OCI-LY1 (cell line): Measurements from ENCODE around the gene TRIO.

Source experiments
- H2AFZ ChIP-seq: fragments of 200-600 bp; sonication (generic), shearing (Covaris generic); 2 replicates; pipeline ENCODE4 v1.6.0; 2014; ENCODE audit warnings: antibody characterized with exemption, mild to moderate bottlenecking, low read length
- H3F3A ChIP-seq: fragments of 200-600 bp; sonication (generic), shearing (Covaris generic); 2 replicates; pipeline ENCODE4 v1.6.0; 2014; ENCODE audit warnings: mild to moderate bottlenecking, antibody characterized with exemption, low read length, moderate library complexity; ENCODE audit not compliant: insufficient read depth
- H3K27ac ChIP-seq: fragments of 200-600 bp; sonication (generic); 2 replicates; pipeline ENCODE4 v1.5.1; 2014; ENCODE audit warnings: low read length, mixed run types, mild to moderate bottlenecking, low read depth; ENCODE audit not compliant: poor library complexity, severe bottlenecking
- H3K27me3 ChIP-seq: fragments of 200-600 bp; sonication (generic); 2 replicates; pipeline ENCODE4 v1.6.0; 2014; ENCODE audit warnings: antibody characterized with exemption, mild to moderate bottlenecking, low read length, moderate library complexity; ENCODE audit not compliant: insufficient read depth
- H3K36me3 ChIP-seq: fragments of 200-600 bp; sonication (generic); 2 replicates; pipeline ENCODE4 v1.6.1; 2014; ENCODE audit warnings: mild to moderate bottlenecking, antibody characterized with exemption, low read length, moderate library complexity, mixed read lengths; ENCODE audit not compliant: insufficient read depth
- H3K4me1 ChIP-seq: fragments of 200-600 bp; sonication (generic); 2 replicates; pipeline ENCODE4 v1.5.1; 2014; ENCODE audit warnings: mild to moderate bottlenecking, low read length, moderate library complexity; ENCODE audit not compliant: insufficient read depth, severe bottlenecking
- H3K4me2 ChIP-seq: fragments of 200-600 bp; sonication (generic), shearing (Covaris generic); 2 replicates; pipeline ENCODE4 v1.6.1; 2014; ENCODE audit warnings: low read length
- H3K4me3 ChIP-seq: fragments of 200-600 bp; sonication (generic); 2 replicates; pipeline ENCODE4 v1.5.1; 2014; ENCODE audit warnings: low read length, low read depth, mild to moderate bottlenecking, mixed read lengths; ENCODE audit not compliant: poor library complexity, severe bottlenecking
- H3K79me2 ChIP-seq: fragments of 200-600 bp; shearing (Covaris generic); 2 replicates; pipeline ENCODE4 v1.6.1; 2016; ENCODE audit warnings: mixed run types, low read length, mixed read lengths; ENCODE audit not compliant: insufficient read depth
- H3K9ac ChIP-seq: fragments of 200-600 bp; sonication (generic), shearing (Covaris generic); 2 replicates; pipeline ENCODE4 v1.6.1; 2014; ENCODE audit warnings: mild to moderate bottlenecking, low read length, mixed read lengths
- H3K9me2 ChIP-seq: fragments of 200-600 bp; sonication (generic), shearing (Covaris generic); 2 replicates; pipeline ENCODE4 v1.6.1; 2014; ENCODE audit warnings: low read depth, mild to moderate bottlenecking, low read length, mixed read lengths
- H3K9me3 ChIP-seq: fragments of 200-600 bp; shearing (Covaris generic); 2 replicates; pipeline ENCODE4 v1.6.1; 2014; ENCODE audit warnings: low read length, mixed read lengths
- H4K20me1 ChIP-seq: fragments of 200-600 bp; sonication (generic), shearing (Covaris generic); 2 replicates; pipeline ENCODE4 v1.6.0; 2016; ENCODE audit warnings: mild to moderate bottlenecking, low read length; ENCODE audit not compliant: insufficient read depth
- CTCF ChIP-seq: fragments of 200-600 bp; sonication (generic), shearing (Covaris generic); IDR thresholded peaks from 2 replicates; pipeline ENCODE4 v1.5.1; 2017; ENCODE audit warnings: mild to moderate bottlenecking, antibody characterized with exemption, low read length, moderate library complexity, mixed read lengths
- EZH2 ChIP-seq: fragments of 200-600 bp; sonication (generic), shearing (Covaris generic); IDR thresholded peaks from 2 replicates; pipeline ENCODE4 v1.8.0; 2017; ENCODE audit warnings: borderline replicate concordance, mixed run types, mild to moderate bottlenecking, antibody characterized with exemption, low read length, moderate library complexity, mixed read lengths

TRIO gene

GRCh38 chr5:14509556-14509955 is 366.4 kb downstream of the TRIO start:
- H3K9ac ChIP-seq: no peak overlapping the region
- no peaks in the 10 kb centered on the region for H3K79me2 ChIP-seq
- H3K9me3 ChIP-seq: no peaks in the 10 kb centered on the region
- no peak overlapping the region for H3K27ac ChIP-seq
- no peaks in the 10 kb centered on the region for H3K9me2 ChIP-seq
- no peak for TF ChIP-seq EZH2
- no peaks in the 10 kb centered on the region for H3F3A ChIP-seq
- H3K4me1 ChIP-seq: no peaks in the 10 kb centered on the region
- no peaks in the 10 kb centered on the region for H3K36me3 ChIP-seq
- no peaks in the 10 kb centered on the region for H3K27me3 ChIP-seq
- no peak overlapping the region for H2AFZ ChIP-seq
- H3K4me2 ChIP-seq: no peak overlapping the region
- no peak overlapping the region for H3K4me3 ChIP-seq
- no peaks in the 10 kb centered on the region for H4K20me1 ChIP-seq

- H3F3A ChIP-seq: no peaks in the 10 kb centered on the region
- H3K79me2 ChIP-seq: no peaks in the 10 kb centered on the region
- no peaks in the 10 kb centered on the region for H3K36me3 ChIP-seq
- H3K4me3 ChIP-seq: no peak overlapping the region
- TF ChIP-seq CTCF (no peak; the same call in 1 of the 2 replicates), EZH2 (no peak)
- no peaks in the 10 kb centered on the region for H3K4me1 ChIP-seq
- no peaks in the 10 kb centered on the region for H3K9me3 ChIP-seq
- no peak overlapping the region for H3K27ac ChIP-seq
- no peak overlapping the region for H3K4me2 ChIP-seq
- H3K9me2 ChIP-seq: no peaks in the 10 kb centered on the region
- H3K27me3 ChIP-seq: no peaks in the 10 kb centered on the region
- H4K20me1 ChIP-seq: no peaks in the 10 kb centered on the region
- no peak overlapping the region for H3K9ac ChIP-seq
- H2AFZ ChIP-seq: no peak overlapping the region
These were observed 367.1 kb downstream of the TRIO start for GRCh38 chr5:14510156-14510734.

GRCh38 chr5:14510880-14511279 is 367.7 kb downstream of the TRIO start:
- no peaks in the 10 kb centered on the region for H3F3A ChIP-seq
- H3K27ac ChIP-seq: no peak overlapping the region
- H3K9me2 ChIP-seq: no peaks in the 10 kb centered on the region
- no peak overlapping the region for H2AFZ ChIP-seq
- H3K27me3 ChIP-seq: no peaks in the 10 kb centered on the region
- no peak overlapping the region for H3K9ac ChIP-seq
- no peak for TF ChIP-seq CTCF
- no peak for TF ChIP-seq EZH2
- H3K79me2 ChIP-seq: no peaks in the 10 kb centered on the region
- H3K4me1 ChIP-seq: no peaks in the 10 kb centered on the region
- no peaks in the 10 kb centered on the region for H3K9me3 ChIP-seq
- no peak overlapping the region for H3K4me3 ChIP-seq
- no peak overlapping the region for H3K4me2 ChIP-seq
- H3K36me3 ChIP-seq: no peaks in the 10 kb centered on the region
- no peaks in the 10 kb centered on the region for H4K20me1 ChIP-seq

- no peaks in the 10 kb centered on the region for H3F3A ChIP-seq
These were observed 369.4 kb downstream of the TRIO start for GRCh38 chr5:14512574-14512973.

More at GRCh38 chr5:14512574-14512973, 369.4 kb downstream of the TRIO start:
- H2AFZ ChIP-seq: no peak overlapping the region
- no peaks in the 10 kb centered on the region for H3K36me3 ChIP-seq
- H4K20me1 ChIP-seq: no peaks in the 10 kb centered on the region
- no peak overlapping the region for H3K4me3 ChIP-seq
- no peaks in the 10 kb centered on the region for H3K9me3 ChIP-seq
- H3K9ac ChIP-seq: no peak overlapping the region
- TF ChIP-seq CTCF (no peak), EZH2 (no peak)
- no peak overlapping the region for H3K27ac ChIP-seq
- H3K9me2 ChIP-seq: no peaks in the 10 kb centered on the region
- no peaks in the 10 kb centered on the region for H3K27me3 ChIP-seq
- H3K4me1 ChIP-seq: no peaks in the 10 kb centered on the region
- H3K4me2 ChIP-seq: no peak overlapping the region
- no peaks in the 10 kb centered on the region for H3K79me2 ChIP-seq
